Thyroid gland (tissue), 4 donors: ENCODE measurements around the gene HECW1.

ENCODE experiments used
- CTCF ChIP-seq, 6 experiments: fragments of 200-600 bp in 3 of 6; fragments of 450-650 bp in 3 of 6; sonication (generic) in 3 of 6; IDR thresholded peaks; one replicate each; pipeline ENCODE4 v1.5.1; 2016 to 2019; ENCODE audit warnings: antibody characterized with exemption in 6 of 6, mild to moderate bottlenecking in 2 of 6, inconsistent platforms in 1 of 6, moderate library complexity in 1 of 6
- POLR2A ChIP-seq, 2 donors: fragments of 450-650 bp; IDR thresholded peaks; one replicate each; pipeline ENCODE4 v1.6.1; 2017; ENCODE audit warnings: antibody characterized with exemption in 2 of 2, mild to moderate bottlenecking in 2 of 2, moderate library complexity in 1 of 2

- TF ChIP-seq CTCF (IDR thresholded peaks at IDR 0.05): no peak
- no peak for TF ChIP-seq POLR2A (IDR thresholded peaks at IDR 0.05)
Measured at GRCh38 chr7:43351683-43352082, 239.2 kb downstream of the HECW1 start.
